Renal cortical epithelial cell (primary cell): ENCODE measurements around the gene RHOJ. TPM values are rescaled to one million over a fixed set of nuclear protein-coding genes. Genes with fewer than 3 reads are reported as not detected.
"Not testable (repeated sequence)": the region's sequence is repeated elsewhere in the genome, so short reads cannot be mapped to it uniquely, and the experiment has no call there.

Experiments used
- DNase-seq: peaks from one replicate; pipeline ENCODE4 v3.0.0-alpha.2; 2011; ENCODE audit warnings: low read depth
- total RNA-seq: library from RNA; depleted of rRNA; stranded (reverse); fragments of >200 nt; gene quantifications from 2 replicates; pipeline ENCODE4 v1.2.3, GENCODE V29; 2014

The RHOJ gene
- total RNA-seq, 1 donor from 2014 or later, result 0.10 TPM

DNA sequence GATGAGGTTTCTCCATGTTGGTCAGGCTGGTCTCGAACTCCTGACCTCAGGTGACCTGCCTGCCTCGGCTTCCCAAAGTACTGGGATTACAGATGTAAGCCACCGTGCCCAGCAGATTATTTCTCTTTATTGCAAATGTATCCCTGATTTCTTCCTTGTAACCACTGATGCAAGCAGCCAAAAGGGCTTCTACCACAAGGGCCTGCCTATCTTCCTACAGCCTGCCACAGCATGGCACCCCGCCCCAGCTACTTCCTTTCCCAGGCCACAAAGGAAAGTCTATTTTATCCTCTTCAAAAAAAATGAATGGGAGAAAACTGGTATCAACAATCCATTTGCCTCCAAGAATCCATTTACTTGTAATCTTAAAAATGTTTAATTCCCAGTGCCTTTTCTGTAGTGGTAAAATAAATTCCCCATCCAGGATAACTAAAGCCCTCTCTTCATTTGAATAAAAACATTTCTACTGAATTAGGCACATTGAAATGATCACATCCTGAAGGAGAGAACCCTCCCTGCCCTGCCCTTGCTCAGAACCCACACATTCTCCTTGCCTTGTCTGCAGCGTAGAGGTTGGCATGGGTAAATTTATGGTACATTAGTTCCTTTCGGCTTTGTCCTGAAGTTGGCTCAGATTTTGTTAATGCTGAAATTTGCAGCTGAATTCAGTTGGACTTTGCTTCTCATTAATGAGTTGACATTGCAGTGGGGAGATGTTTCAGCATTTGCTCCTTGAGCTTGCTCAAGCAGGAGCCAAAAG lies 95.3 kb downstream of the RHOJ start:
- DNase-seq, result no peak

DNA sequence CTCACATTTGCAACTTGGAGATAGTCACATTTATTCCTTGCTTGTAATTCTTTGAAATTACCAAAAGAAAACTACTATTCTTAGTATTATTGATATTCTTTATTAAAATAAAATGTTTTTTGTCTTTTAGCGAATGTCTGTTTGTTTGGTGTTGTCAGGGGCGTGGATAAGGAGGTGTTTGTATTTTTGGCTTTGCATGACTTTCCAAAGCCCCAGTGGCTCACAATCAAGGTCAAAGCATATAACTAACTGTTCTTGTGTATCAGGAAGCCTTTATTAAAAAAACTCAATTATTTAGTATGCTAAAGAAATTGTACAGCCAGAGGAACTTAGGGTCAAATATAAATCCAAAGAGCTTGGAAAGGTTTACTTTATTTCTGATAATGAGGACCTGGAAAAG lies 96.6 kb downstream of the RHOJ start:
- no peak for DNase-seq

DNA sequence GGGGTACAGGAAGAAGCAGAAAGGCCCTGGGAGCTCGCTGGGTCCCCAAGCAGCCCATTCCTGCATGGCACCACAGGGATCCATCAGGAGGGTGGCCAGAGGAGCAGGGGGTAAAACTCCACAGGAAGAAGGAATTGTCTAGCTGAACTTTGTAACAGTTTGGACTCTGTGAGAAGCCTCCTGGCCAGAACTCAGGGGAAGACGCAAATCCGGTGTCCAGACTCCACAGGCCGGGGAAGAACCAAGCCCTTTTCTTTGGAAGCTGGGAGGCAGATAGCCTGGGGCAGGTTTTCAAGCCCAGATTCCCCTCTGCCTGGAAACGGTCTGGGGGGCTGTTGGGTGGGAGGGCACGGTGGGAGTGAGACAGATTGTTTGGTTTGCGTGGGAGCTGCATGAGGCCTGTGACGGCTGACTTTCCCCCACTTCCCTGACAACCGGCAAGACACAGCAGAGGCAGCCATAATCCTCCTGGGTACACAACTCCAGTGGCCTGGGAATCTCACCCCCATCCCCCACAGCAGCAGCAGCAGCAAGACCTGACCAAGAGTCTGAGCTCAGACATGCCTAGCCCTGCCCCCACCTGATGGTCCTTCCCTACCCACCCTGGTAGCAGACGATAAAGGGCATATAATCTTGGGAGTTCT lies 97.8 kb downstream of the RHOJ start:
- DNase-seq, result no peak

DNA sequence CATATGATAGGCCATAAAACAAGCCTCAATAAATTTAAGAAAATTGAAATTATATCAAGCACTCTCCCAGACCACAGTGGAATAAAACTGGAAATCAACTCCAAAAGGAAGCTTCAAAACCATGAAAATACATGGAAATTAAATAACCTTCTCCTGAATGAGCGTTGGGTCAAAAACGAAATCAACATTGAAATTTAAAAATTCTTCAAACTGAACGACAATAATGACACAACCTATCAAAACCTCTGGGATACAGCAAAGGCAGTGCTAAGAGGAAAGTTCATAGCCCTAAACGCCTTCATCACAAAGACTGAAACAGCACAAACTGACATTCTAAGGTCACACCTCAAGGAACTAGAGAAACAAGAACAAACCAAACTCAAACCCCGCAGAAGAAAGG lies 100.2 kb downstream of the RHOJ start:
- not testable (repeated sequence) for DNase-seq

DNA sequence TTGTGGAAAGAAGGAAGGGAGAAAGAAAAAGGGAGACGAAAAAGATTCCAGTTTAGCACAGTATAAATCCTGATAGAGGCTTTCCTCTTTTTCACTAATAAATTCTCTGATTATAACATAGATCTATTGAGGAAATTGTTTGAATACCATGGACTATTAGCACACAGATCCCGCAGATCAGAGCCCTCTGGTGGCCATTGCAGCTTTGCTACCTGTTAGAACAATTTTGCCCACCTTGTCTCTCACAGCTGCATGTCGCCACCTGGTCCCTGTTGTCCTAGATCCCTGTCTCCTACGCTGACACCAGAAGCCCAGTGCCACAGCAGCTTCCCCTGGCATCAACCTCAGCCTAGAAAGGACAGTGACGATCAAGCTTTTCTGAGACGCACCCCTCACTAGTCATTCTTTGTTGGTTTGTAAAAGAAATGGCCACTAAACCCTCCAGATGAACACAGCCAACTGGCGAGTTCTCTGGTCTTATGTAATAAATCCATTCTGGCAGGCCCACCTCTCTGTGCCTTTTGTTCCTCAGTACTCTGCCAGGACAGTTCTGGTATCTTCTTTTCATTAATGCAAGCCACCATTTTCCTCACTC lies 104.6 kb downstream of the RHOJ start:
- DNase-seq, result peak; percentile 12

DNA sequence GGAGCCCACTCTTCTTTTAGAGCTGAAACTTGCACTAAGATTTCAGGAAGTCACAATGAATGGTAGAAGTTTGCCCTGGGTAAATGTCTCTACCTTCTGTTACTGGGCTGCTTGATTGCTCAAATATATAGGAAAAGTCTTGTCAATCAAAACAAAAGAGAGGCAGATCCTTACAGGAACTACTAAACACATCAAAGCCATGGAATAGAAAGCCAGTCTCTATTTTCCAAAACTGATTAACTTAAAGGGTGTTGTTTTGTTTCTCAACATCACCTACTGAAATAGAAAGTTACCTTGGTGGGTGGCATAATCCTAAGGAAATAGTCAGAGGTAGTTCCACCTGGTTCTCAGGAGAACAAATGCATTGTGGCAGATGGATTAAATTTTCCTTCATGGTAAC lies 114.6 kb downstream of the RHOJ start, which contains the start of gene GPHB5:
GPHB5 (minus strand) TSS at position 101 of the 400 bp plus-strand sequence. CDS start 1,086 bp downstream, outside the sequence.
- DNase-seq, result no peak

DNA sequence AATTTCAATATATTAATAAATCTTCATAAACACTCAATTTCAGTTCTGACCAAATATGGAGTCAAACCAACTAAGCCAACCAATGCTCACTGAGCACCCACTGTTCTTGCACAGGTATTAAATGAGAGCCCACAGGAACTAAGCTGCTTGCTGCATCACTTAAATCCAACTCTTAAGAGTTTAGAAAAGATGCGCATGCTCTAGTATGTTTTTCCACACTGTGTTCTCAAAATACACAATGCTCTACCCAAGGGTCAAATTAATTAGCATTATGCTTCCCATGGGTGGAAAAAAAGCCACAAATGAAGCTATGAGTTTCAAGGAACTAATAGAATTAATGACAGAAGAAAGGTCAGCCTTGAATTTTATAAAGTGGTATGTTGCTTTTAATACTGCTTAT lies 118.2 kb downstream of the RHOJ start:
- no peak for DNase-seq

DNA sequence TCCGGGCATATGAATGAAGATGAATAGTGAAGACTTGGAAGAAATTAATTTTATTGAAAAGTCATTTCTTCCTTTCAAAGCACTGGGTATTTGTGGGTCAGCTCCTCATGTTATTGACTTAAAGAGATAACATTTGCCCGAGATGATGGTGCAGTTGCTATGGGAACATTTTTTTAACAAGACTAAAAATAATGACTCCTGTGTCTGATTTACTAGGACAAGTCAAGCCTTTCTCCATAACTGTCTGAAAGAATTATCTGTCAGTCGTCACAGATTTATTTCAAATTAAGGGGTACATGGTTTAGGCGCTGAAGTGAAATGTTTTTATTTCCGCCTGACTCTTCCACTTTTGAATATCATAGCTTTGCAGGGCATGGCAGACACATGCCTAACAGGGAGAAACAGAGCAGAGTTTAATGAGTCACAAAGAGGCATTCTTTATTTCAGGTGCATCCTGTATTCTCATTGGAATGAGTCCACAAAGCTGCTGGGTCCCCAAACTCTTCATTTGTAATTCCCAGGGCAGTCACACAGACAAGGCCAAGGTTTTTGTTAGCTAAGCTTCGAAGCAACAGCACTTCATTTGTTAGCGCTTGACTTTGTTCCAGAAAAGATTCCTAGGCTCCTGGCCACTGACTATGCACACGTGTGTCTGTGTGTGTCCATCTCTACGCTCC lies 118.8 kb downstream of the RHOJ start:
- no peak for DNase-seq

DNA sequence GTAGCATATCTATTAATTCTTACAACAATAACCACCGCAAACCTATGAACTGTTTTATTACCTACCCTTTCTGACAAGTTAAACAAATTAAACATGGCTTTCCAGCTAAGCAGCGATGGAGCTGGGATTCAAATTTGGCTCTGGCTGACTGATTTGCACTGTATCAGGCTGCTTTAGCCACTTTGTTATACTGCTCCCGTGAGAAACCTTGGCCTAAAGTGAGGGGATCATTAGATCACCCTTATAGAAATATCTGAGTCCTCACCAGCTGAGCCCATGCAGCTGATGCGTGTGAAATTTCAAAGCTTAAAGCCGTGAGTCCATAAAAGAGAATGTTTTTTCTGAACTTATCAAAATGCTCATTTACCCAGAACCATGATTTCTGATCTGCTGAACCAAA lies 122.6 kb downstream of the RHOJ start:
- no peak for DNase-seq

DNA sequence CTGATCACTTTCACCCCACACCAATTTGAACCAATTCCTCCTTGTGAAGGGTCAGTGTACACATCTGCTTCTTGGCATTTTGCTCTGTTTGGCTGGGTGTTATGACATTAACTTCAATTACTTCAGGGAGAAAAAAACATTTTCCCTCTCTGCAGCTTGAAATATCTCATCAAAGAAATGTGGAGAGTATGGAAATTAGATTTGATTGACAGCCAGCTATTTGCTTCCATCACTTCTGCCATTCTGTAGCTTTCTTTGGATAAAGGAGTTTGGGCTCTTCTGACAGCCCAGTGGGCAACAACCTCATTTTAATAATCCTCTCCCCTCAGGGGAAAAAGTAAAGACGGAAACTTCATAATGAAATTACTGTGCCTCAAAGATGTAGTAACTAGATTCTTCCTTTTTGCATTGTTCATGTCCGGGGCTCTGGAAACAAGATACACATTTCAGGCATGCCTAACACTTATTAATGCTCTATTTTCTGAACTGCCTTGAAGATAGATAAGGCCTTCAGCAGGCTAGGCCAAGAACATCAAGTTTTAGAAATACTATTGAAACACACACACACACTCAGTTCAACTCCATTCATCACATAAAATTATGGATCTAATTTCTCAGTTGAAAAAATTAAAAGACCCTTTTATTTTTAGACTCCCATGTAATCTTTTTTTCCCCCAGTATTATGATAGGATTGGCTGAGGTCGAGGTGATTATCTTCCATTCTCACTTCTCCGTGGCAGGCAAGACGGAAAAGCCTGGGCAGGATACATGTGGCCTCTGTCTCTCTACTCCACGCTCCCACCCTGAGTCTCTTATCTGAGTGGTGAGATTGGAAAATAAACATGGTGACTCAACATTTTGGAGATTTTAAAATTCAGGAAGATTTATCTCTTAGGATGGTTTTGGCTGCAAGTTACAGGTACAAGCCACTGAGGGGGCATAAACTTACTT lies 124.8 kb downstream of the RHOJ start:
- no peak for DNase-seq

DNA sequence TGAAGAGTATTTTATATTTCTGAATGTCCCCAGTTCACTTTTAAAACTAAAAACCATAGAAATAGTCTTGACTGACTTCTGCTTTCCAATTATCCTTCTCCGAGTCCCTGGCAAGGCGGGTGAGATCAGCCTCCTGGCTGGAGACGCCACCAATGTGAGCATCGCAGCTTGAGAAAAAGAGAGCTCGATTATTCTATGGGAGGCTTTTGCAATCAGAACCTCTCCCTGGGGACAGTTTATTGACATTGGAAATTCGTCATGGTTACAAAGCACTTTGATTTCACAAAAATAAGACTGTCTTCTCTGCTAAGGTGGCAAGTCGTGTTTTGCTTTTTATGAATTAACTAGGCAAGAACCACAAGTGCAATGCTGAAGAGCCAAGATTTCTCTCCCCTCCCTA lies 138.1 kb downstream of the RHOJ start:
- no peak for DNase-seq

Other genes starting within 250 kb of the RHOJ start
- gene KCNH5, start 159.0 kb upstream of the RHOJ start, total RNA-seq, result not detected in 2 replicates
- not detected in 2 replicates for gene GPHB5, start 114.5 kb downstream of the RHOJ start, total RNA-seq